NB4 (cell line): ENCODE results near the gene ZEB2.

Experiments used
- CTCF ChIP-seq: IDR thresholded peaks from one replicate; pipeline ENCODE4 v1.5.1; 2012; ENCODE audit warnings: low read depth, low read length
- MYC ChIP-seq: IDR thresholded peaks from 2 replicates; pipeline ENCODE4 v1.6.1; 2011; ENCODE audit warnings: low read depth, low read length
- POLR2A ChIP-seq: IDR thresholded peaks from 2 replicates; pipeline ENCODE4 v1.6.1; 2011; ENCODE audit warnings: mild to moderate bottlenecking; ENCODE audit not compliant: insufficient read length; ENCODE audit errors: extremely low read depth

GRCh38 chr2:144484201-144484948 is 35.5 kb downstream of the ZEB2 start:
- TF ChIP-seq CTCF (no peak), MYC (no peak), POLR2A (no peak)
